NB4 (cell line): ENCODE results near the gene GATD1.

ENCODE experiments used
- DNase-seq: peaks from one replicate; pipeline ENCODE4 v3.0.0; 2010; ENCODE audit warnings: low read depth
- H3K4me3 ChIP-seq: one replicate; pipeline ENCODE4 v1.5.1; 2011; ENCODE audit warnings: mild to moderate bottlenecking, low read depth, low read length, moderate library complexity
- CTCF ChIP-seq: IDR thresholded peaks from one replicate; pipeline ENCODE4 v1.5.1; 2012; ENCODE audit warnings: low read depth, low read length
- MAX ChIP-seq: IDR thresholded peaks from 2 replicates; pipeline ENCODE4 v1.6.1; 2011; ENCODE audit warnings: low read depth, low read length
- MYC ChIP-seq: IDR thresholded peaks from 2 replicates; pipeline ENCODE4 v1.6.1; 2011; ENCODE audit warnings: low read depth, low read length
- POLR2A ChIP-seq: IDR thresholded peaks from 2 replicates; pipeline ENCODE4 v1.6.1; 2011; ENCODE audit warnings: mild to moderate bottlenecking; ENCODE audit not compliant: insufficient read length; ENCODE audit errors: extremely low read depth

Gene GATD1

GRCh38 chr11:772429-773390 lies 4.6 kb downstream of the GATD1 start:
- no peak for DNase-seq
- H3K4me3 ChIP-seq: no peak overlapping the region
- TF ChIP-seq POLR2A (no peak), CTCF (no peak), MYC (no peak), MAX (no peak)

- DNase-seq: no peak
- TF ChIP-seq MAX (no peak), CTCF (no peak), POLR2A (no peak), MYC (no peak)
Observed at GRCh38 chr11:771617-772204, 5.6 kb downstream of the GATD1 start.

GRCh38 chr11:770642-771616 lies 6.4 kb downstream of the GATD1 start:
- no peak for TF ChIP-seq MYC
- no peak for TF ChIP-seq POLR2A
- no peak for TF ChIP-seq MAX
- no peak for TF ChIP-seq CTCF
- H3K4me3 ChIP-seq: no peak overlapping the region
- DNase-seq: no peak

More at GRCh38 chr11:771617-772204, 5.6 kb downstream of the GATD1 start:
- H3K4me3 ChIP-seq: no peak overlapping the region

- TF ChIP-seq MYC (no peak), MAX (no peak), POLR2A (no peak), CTCF (no peak)
- no peak overlapping the region for H3K4me3 ChIP-seq
- DNase-seq: no peak
Observed at GRCh38 chr11:769887-770641, 7.2 kb downstream of the GATD1 start.

- no peak for TF ChIP-seq MAX
- TF ChIP-seq POLR2A: no peak
- no peak for TF ChIP-seq CTCF
- TF ChIP-seq MYC: no peak
- H3K4me3 ChIP-seq: no peak overlapping the region
Observed at GRCh38 chr11:767238-767637, 10.0 kb downstream of the GATD1 start.

More at GRCh38 chr11:767238-767637, 10.0 kb downstream of the GATD1 start:
- no peak for DNase-seq
